Esophagus (tissue), 2 donors: ENCODE measurements around the gene AGAP1. TPM values are rescaled to one million over a fixed set of nuclear protein-coding genes. Genes with fewer than 3 reads are reported as not detected.

Experiments
- H3K27ac ChIP-seq, 2 donors: one replicate each; pipeline ENCODE4 v1.5.1; 2013; ENCODE audit warnings: low read depth in 2 of 2, mild to moderate bottlenecking in 2 of 2, inconsistent platforms in 1 of 2, low read length in 1 of 2, moderate library complexity in 1 of 2
- H3K27me3 ChIP-seq, 2 donors: one replicate each; pipeline ENCODE4 v1.6.1; 2013; ENCODE audit warnings: low read length in 2 of 2, control low read depth in 1 of 2, mild to moderate bottlenecking in 1 of 2; ENCODE audit not compliant: insufficient read depth in 2 of 2, control insufficient read depth in 1 of 2
- H3K36me3 ChIP-seq, 2 donors: one replicate each; pipeline ENCODE4 v1.6.1; 2013; ENCODE audit warnings: low read length in 1 of 2; ENCODE audit not compliant: control insufficient read depth in 2 of 2, insufficient read depth in 2 of 2
- H3K4me1 ChIP-seq, 2 donors: one replicate each; pipeline ENCODE4 v1.6.1; 2013; ENCODE audit warnings: low read length in 1 of 2; ENCODE audit not compliant: control insufficient read depth in 2 of 2, insufficient read depth in 2 of 2
- H3K4me3 ChIP-seq, 2 donors: one replicate each; pipeline ENCODE4 v1.5.1; 2013; ENCODE audit warnings: low read length in 2 of 2, mild to moderate bottlenecking in 2 of 2, low read depth in 1 of 2, moderate library complexity in 1 of 2
- H3K9me3 ChIP-seq, 2 donors: one replicate each; pipeline ENCODE4 v1.6.1; 2013; ENCODE audit warnings: mild to moderate bottlenecking in 2 of 2, low read depth in 1 of 2, low read length in 1 of 2, moderate library complexity in 1 of 2; ENCODE audit not compliant: control insufficient read depth in 2 of 2, insufficient read depth in 1 of 2
- WGBS, 2 donors: extraction: QIAGEN DNeasy Blood & Tissue Kit; methylation state at CpG; one replicate each; pipeline ENCODE4 v1.1.7; 2013; 5-methylcytosine and 5-hydroxymethylcytosine counted together
- polyA plus RNA-seq, 2 donors: library from polyadenylated mRNA; stranded (reverse); fragments of 200-250 nt; gene quantifications; one replicate each; pipeline ENCODE4 v1.2.3, GENCODE V29; 2013
- donor health status: healthy with polysubstance abuse.
- donor health status: Bipolar disorder and iron deficiency.

Gene AGAP1
- polyA plus RNA-seq, 2 donors: 4.9 TPM

GRCh38 chr2:235647877-235648276, 154.0 kb downstream of the AGAP1 start:
- H3K27ac ChIP-seq: no peak overlapping the region
- no peaks in the 10 kb centered on the region for H3K4me1 ChIP-seq
- WGBS, 2 donors: 38 to 53% methylated on average over 3 of the region's 3 CpGs
- H3K4me3 ChIP-seq: no peak overlapping the region
- H3K36me3 ChIP-seq: no peaks in the 10 kb centered on the region
- H3K9me3 ChIP-seq: no peaks in the 10 kb centered on the region
- H3K27me3 ChIP-seq: no peaks in the 10 kb centered on the region

GRCh38 chr2:235649418-235649817, 155.6 kb downstream of the AGAP1 start:
- Histone ChIP-seq H3K4me3 (no peak overlapping the region), H3K36me3 (no peaks in the 10 kb centered on the region), H3K27ac (no peak overlapping the region), H3K27me3 (no peaks in the 10 kb centered on the region), H3K9me3 (no peaks in the 10 kb centered on the region), H3K4me1 (no peaks in the 10 kb centered on the region)
- 80 to 89% methylated on average over 9 of the region's 9 CpGs for WGBS, 2 donors

- WGBS, 2 donors: 83% methylated on average over 7 of the region's 7 CpGs
Measured at GRCh38 chr2:235651643-235652042, 157.8 kb downstream of the AGAP1 start.

GRCh38 chr2:235654103-235654813, 160.4 kb downstream of the AGAP1 start:
- H3K4me1 ChIP-seq: peaks cover 0 to 2% of the 10 kb centered on the region in 2 donors
- H3K4me3 ChIP-seq: no peak overlapping the region
- no peak overlapping the region for H3K27ac ChIP-seq
- 68 to 69% methylated on average over 9 of the region's 9 CpGs for WGBS, 2 donors
- H3K9me3 ChIP-seq: no peaks in the 10 kb centered on the region
- H3K36me3 ChIP-seq: no peaks in the 10 kb centered on the region
- no peaks in the 10 kb centered on the region for H3K27me3 ChIP-seq

More at GRCh38 chr2:235651643-235652042, 157.8 kb downstream of the AGAP1 start:
- Histone ChIP-seq H3K36me3 (no peaks in the 10 kb centered on the region), H3K27ac (no peak overlapping the region), H3K27me3 (no peaks in the 10 kb centered on the region), H3K4me1 (no peaks in the 10 kb centered on the region), H3K9me3 (no peaks in the 10 kb centered on the region), H3K4me3 (no peak overlapping the region)

GRCh38 chr2:235658351-235659174, 164.7 kb downstream of the AGAP1 start:
- no peaks in the 10 kb centered on the region for H3K36me3 ChIP-seq
- 31% methylated on average over 20 of the region's 20 CpGs for WGBS, 2 donors
- H3K4me1 ChIP-seq: peaks cover 2 to 7% of the 10 kb centered on the region in 2 donors
- no peaks in the 10 kb centered on the region for H3K9me3 ChIP-seq
- no peak overlapping the region for H3K27ac ChIP-seq
- H3K4me3 ChIP-seq: no peak overlapping the region
- H3K27me3 ChIP-seq: no peaks in the 10 kb centered on the region

- WGBS, 2 donors: 54 to 61% methylated on average over 7 of the region's 7 CpGs
- Histone ChIP-seq H3K36me3 (no peaks in the 10 kb centered on the region), H3K9me3 (no peaks in the 10 kb centered on the region), H3K4me1 (peaks cover 2 to 7% of the 10 kb centered on the region in 2 donors), H3K27ac (no peak overlapping the region), H3K4me3 (no peak overlapping the region), H3K27me3 (no peaks in the 10 kb centered on the region)
Measured at GRCh38 chr2:235659767-235660322, 166.0 kb downstream of the AGAP1 start.

- Histone ChIP-seq H3K27me3 (no peaks in the 10 kb centered on the region), H3K36me3 (no peaks in the 10 kb centered on the region), H3K27ac (no peak overlapping the region), H3K9me3 (no peaks in the 10 kb centered on the region), H3K4me3 (no peak overlapping the region), H3K4me1 (peaks cover 3 to 7% of the 10 kb centered on the region in 2 donors)
- WGBS, 2 donors: 81 to 88% methylated on average over 9 of the region's 9 CpGs
Measured at GRCh38 chr2:235660484-235661082, 166.7 kb downstream of the AGAP1 start.

GRCh38 chr2:235661167-235661937, 167.5 kb downstream of the AGAP1 start:
- H3K27me3 ChIP-seq: no peaks in the 10 kb centered on the region
- no peak overlapping the region for H3K27ac ChIP-seq
- no peaks in the 10 kb centered on the region for H3K36me3 ChIP-seq
- 76 to 87% methylated on average over 17 of the region's 17 CpGs for WGBS, 2 donors
- no peaks in the 10 kb centered on the region for H3K9me3 ChIP-seq
- peaks cover 4 to 7% of the 10 kb centered on the region in 2 donors for H3K4me1 ChIP-seq
- H3K4me3 ChIP-seq: no peak overlapping the region

- H3K9me3 ChIP-seq: no peaks in the 10 kb centered on the region
- 95 to 96% methylated on average over 6 of the region's 6 CpGs for WGBS, 2 donors
- no peak overlapping the region for H3K27ac ChIP-seq
- H3K27me3 ChIP-seq: no peaks in the 10 kb centered on the region
- peaks cover 4 to 7% of the 10 kb centered on the region in 2 donors for H3K4me1 ChIP-seq
- H3K36me3 ChIP-seq: no peaks in the 10 kb centered on the region
- H3K4me3 ChIP-seq: no peak overlapping the region
Measured at GRCh38 chr2:235661952-235662351, 168.1 kb downstream of the AGAP1 start.
